PC-3 (cell line): ENCODE measurements around the gene TCF7L1. TPM values are rescaled to one million over a fixed set of nuclear protein-coding genes. Genes with fewer than 3 reads are reported as not detected.
A peak's percentile ranks its signal among the peaks of the same experiment; 100 is the strongest.

Source experiments
- ATAC-seq: fragments of 200-7000 bp; cut with Tn5 transposase; 2 replicates; pipeline ENCODE4 v1.9.1; 2020; ENCODE audit warnings: mild to moderate bottlenecking, moderate library complexity
- BruUV-seq: library from RNA; stranded (reverse); fragments of 400-500 nt; replicated peaks from 2 replicates; lab custom pipeline; 2021; lab: Mats Ljungman, UMichigan
- CTCF ChIA-PET: fragments of 300-600 bp; sonication (Branson Sonifier 250); formaldehyde crosslinking; loops from one replicate; lab custom pipeline; 2022; ENCODE audit warnings: antibody characterized with exemption; lab: Charles Lee
- POLR2A ChIA-PET: fragments of 300-600 bp; sonication (Branson Sonifier 250); formaldehyde crosslinking; loops from one replicate; lab custom pipeline; 2022; ENCODE audit warnings: antibody characterized with exemption; ENCODE audit not compliant: unreplicated experiment; lab: Charles Lee
- DNase-seq: peaks from one replicate; pipeline ENCODE4 v3.0.0-alpha.2; 2015
- H2AFZ ChIP-seq: fragments of 300-600 bp; sonication (generic); 2 replicates; pipeline ENCODE4 v1.6.0; 2016; ENCODE audit warnings: antibody characterized with exemption, low read length
- H3F3A ChIP-seq: fragments of 300-600 bp; sonication (generic); one replicate; pipeline ENCODE4 v1.6.0; 2017; ENCODE audit warnings: antibody characterized with exemption, low read length, control low read depth, mild to moderate bottlenecking; ENCODE audit not compliant: unreplicated experiment
- H3K27ac ChIP-seq: fragments of 300-600 bp; sonication (generic); 2 replicates; pipeline ENCODE4 v1.5.1; 2016; ENCODE audit warnings: mild to moderate bottlenecking, low read length
- H3K27me3 ChIP-seq: fragments of 300-600 bp; sonication (generic); 2 replicates; pipeline ENCODE4 v1.6.1; 2016; ENCODE audit warnings: low read length, mixed read lengths
- H3K36me3 ChIP-seq: fragments of 300-600 bp; sonication (generic); 2 replicates; pipeline ENCODE4 v1.6.1; 2016; ENCODE audit warnings: low read depth, mixed run types, low read length, mixed read lengths
- H3K4me1 ChIP-seq: fragments of 300-600 bp; sonication (generic); 2 replicates; pipeline ENCODE4 v1.5.1; 2016; ENCODE audit warnings: low read length; ENCODE audit not compliant: insufficient read depth
- H3K4me2 ChIP-seq: fragments of 300-600 bp; sonication (generic); 2 replicates; pipeline ENCODE4 v1.6.0; 2016; ENCODE audit warnings: low read length
- H3K4me3 ChIP-seq: fragments of 300-600 bp; sonication (generic); 2 replicates; pipeline ENCODE4 v1.5.1; 2016; ENCODE audit warnings: mild to moderate bottlenecking, low read length, mixed read lengths
- H3K79me2 ChIP-seq: fragments of 300-600 bp; sonication (generic); 2 replicates; pipeline ENCODE4 v1.6.1; 2017; ENCODE audit warnings: low read length, mixed read lengths
- H3K9ac ChIP-seq: fragments of 300-600 bp; sonication (generic); 2 replicates; pipeline ENCODE4 v1.6.0; 2016; ENCODE audit warnings: mild to moderate bottlenecking, low read length
- H3K9me2 ChIP-seq: fragments of 300-600 bp; sonication (generic); replicated peaks from 2 replicates; pipeline ENCODE4 v1.6.1; 2016; ENCODE audit warnings: mixed run types, low read length, mixed read lengths
- H3K9me3 ChIP-seq: fragments of 300-600 bp; sonication (generic); 2 replicates; pipeline ENCODE4 v1.6.1; 2016; ENCODE audit warnings: low read length, mixed read lengths
- H4K20me1 ChIP-seq: fragments of 300-600 bp; sonication (generic); 2 replicates; pipeline ENCODE4 v1.6.1; 2016; ENCODE audit warnings: low read length, mixed read lengths
- CTCF ChIP-seq: fragments of 300-600 bp; sonication (generic); conservative IDR thresholded peaks from 2 replicates; pipeline ENCODE4 v1.5.1; 2017; ENCODE audit warnings: antibody characterized with exemption, low read depth, mild to moderate bottlenecking, low read length
- EZH2 ChIP-seq: fragments of 300-600 bp; sonication (generic); IDR thresholded peaks from one replicate; pipeline ENCODE4 v1.6.1; 2017; ENCODE audit warnings: antibody characterized with exemption, mild to moderate bottlenecking, low read length; ENCODE audit not compliant: unreplicated experiment
- EZH2phosphoT487 ChIP-seq: fragments of 300-600 bp; sonication (generic); IDR thresholded peaks from 2 replicates; pipeline ENCODE4 v1.6.1; 2018; ENCODE audit warnings: mild to moderate bottlenecking, antibody characterized with exemption, low read length, borderline replicate concordance
- intact Hi-C: fragments of 100-400 bp; cut with micrococcal nuclease; formaldehyde crosslinking; loops from 2 replicates; pipeline ENCODE4 v1.9.0; 2023
- total RNA-seq: library from RNA; depleted of rRNA; stranded (reverse); fragments of >200 nt; gene quantifications from 2 replicates; pipeline ENCODE4 v1.2.3, GENCODE V29; 2014

The TCF7L1 gene
- total RNA-seq, 1 experiment from 2014 or later: 1.8 TPM

- Histone ChIP-seq H3K27me3 (no peaks in the 10 kb centered on the region), H3K4me2 (peak overlapping the region; percentile 68), H3K79me2 (no peaks in the 10 kb centered on the region), H2AFZ (no peak overlapping the region), H3K9ac (no peak overlapping the region), H3K9me2 (no peaks in the 10 kb centered on the region), H4K20me1 (no peaks in the 10 kb centered on the region), H3K4me3 (no peak overlapping the region), H3K27ac (no peak overlapping the region), H3K4me1 (peaks cover 27% of the 10 kb centered on the region), H3K9me3 (no peaks in the 10 kb centered on the region), H3K36me3 (no peaks in the 10 kb centered on the region), H3F3A (no peaks in the 10 kb centered on the region)
- CTCF ChIA-PET: interaction anchor here (0.6 kb wide), 1 partner anchor 55 kb away, joined by 3 read pairs; no protein-coding TSS in a partner anchor
- POLR2A ChIA-PET: interaction anchor here (0.6 kb wide), 1 partner anchor 42 kb away, joined by 3 read pairs; the partner anchor contains the start of gene TCF7L1
- intact Hi-C loops: loop anchor here (5.0 kb wide), 2 partner anchors 43 to 72 kb away; partner anchors contain the start of gene TCF7L1
- TF ChIP-seq CTCF (no peak), EZH2 (no peak), EZH2phosphoT487 (no peak)
- DNase-seq (no peak), ATAC-seq (no peak)
- BruUV-seq: no TSS peak
Measured at GRCh38 chr2:85174943-85175342, 41.8 kb downstream of the TCF7L1 start.

DNA sequence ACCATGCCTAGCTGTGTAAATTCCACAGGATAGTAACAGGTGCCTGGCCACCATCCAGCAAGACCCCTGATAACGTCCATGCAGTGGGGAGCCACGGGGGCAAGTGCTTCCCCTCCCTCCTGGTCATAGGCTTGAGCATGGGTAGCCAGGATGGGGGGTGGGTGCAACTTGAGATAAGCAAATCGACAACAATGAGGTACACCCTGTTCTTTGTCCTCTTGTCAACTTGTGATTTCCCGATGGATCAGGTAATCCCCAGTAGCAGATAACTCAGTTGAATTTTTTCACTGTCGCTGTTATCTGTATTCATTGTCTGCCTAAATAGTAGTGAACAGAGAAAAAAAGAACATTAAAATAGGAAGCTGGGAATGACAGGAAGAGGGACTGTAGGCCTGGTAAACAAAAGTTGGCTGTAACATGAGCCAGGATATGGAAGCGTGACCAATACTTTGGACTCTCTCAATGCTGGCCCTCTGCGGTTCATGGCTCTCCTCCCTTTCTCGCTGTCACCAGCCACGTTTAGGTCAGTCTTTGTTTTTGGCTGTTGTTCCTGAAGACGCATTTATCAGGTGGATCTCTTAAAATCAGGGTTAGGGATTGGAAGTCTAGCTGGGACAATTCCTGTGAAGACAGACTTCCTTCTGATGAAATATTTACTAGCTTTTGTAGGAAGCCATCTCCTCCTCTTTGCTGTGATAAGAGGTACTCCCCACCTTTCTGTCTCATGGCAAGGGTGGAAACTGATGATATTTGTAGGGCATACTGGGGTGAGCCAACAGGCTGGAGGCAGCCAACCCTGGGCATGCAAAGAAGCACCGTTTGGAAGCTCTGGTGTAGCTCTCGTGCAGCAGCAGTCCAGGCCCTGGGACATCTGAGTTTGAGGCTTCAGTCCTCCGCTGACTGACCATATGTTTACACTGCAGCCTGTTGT, 42.4 kb downstream of the TCF7L1 start:
- H3K9ac ChIP-seq: no peak overlapping the region
- no peaks in the 10 kb centered on the region for H3K27me3 ChIP-seq
- peak overlapping the region; percentile 23 for H3K27ac ChIP-seq
- H3K36me3 ChIP-seq: no peaks in the 10 kb centered on the region
- POLR2A ChIA-PET: interaction anchor here (0.6 kb wide), 1 partner anchor 43 kb away, joined by 3 read pairs; the partner anchor contains the start of gene TCF7L1
- CTCF ChIA-PET: interaction anchor here (0.6 kb wide), 3 partner anchors 9 to 179 kb away, joined by 3 read pairs; partner anchors contain the start of genes ELMOD3 and RETSAT
- H3K9me3 ChIP-seq: no peaks in the 10 kb centered on the region
- DNase-seq (peak; percentile 89), ATAC-seq (peak; percentile 99)
- no TSS peak for BruUV-seq
- H3K4me3 ChIP-seq: peak overlapping the region; percentile 21; the same call in 1 of the 2 replicates
- peak overlapping the region; percentile 14; the same call in 1 of the 2 replicates for H2AFZ ChIP-seq
- no peaks in the 10 kb centered on the region for H3F3A ChIP-seq
- H3K4me2 ChIP-seq: peak overlapping the region; percentile 68
- TF ChIP-seq CTCF (no peak), EZH2phosphoT487 (no peak), EZH2 (no peak)
- intact Hi-C loops: loop anchor here (5.0 kb wide), 2 partner anchors 43 to 72 kb away; partner anchors contain the start of gene TCF7L1
- no peaks in the 10 kb centered on the region for H4K20me1 ChIP-seq
- H3K4me1 ChIP-seq: peaks cover 27% of the 10 kb centered on the region
- H3K79me2 ChIP-seq: no peaks in the 10 kb centered on the region
- no peaks in the 10 kb centered on the region for H3K9me2 ChIP-seq
